Dedifferentiated amniotic fluid mesenchymal stem cell (primary cell): ENCODE measurements around the gene INTS1.

ENCODE experiments used
- DNase-seq: peaks from one replicate; pipeline ENCODE4 v3.0.0-alpha.2; 2016; ENCODE audit errors: extremely low spot score

The INTS1 gene

GRCh38 chr7:1490837-1491236, 13.4 kb downstream of the INTS1 start:
- DNase-seq, result no peak

- no peak for DNase-seq
Measured at GRCh38 chr7:1489336-1489735, 14.9 kb downstream of the INTS1 start.

GRCh38 chr7:1488016-1488415, 16.2 kb downstream of the INTS1 start:
- DNase-seq, result no peak

DNA sequence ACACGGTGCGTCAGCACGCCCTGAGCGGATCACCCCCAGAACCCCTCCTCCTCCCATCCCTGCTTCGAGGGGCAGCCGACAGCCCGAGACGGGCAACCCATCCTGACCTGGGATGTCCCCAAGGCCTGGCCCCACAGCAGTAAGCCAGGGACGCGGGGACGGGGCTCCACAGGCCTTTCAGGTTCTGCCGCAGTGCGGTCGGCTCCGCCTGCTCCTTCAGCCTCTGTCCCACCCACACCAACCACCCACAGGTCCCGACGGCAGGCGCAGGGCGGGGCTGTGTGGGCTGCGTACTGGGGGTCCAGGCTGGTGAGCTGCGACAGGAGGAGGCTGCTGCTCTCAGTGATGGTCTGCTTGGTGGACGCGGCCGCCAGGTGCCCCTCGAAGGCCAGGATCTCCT, 16.7 kb downstream of the INTS1 start:
- no peak for DNase-seq

GRCh38 chr7:1486571-1486970, 17.6 kb downstream of the INTS1 start:
- no peak for DNase-seq

DNA sequence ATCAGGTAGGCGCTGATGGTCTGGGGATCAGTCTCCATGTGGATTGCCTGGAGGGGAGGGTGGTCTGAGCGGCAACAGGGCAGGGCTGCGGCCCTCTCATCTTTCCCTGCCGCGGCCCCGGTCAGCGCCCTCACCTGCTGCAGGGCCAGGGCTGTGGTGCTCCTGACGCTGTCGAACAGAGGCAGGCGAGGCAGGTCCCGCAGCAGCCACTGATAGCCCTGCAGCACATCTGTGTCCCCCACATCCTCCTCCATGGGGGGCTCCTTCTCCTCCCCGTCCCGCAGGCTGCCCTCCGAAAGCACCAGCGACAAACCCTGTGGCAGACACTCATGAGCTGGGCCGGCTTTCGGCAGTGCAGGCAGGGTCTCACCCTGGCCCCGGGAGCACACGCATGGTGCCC, 19.0 kb downstream of the INTS1 start:
- no peak for DNase-seq

DNA sequence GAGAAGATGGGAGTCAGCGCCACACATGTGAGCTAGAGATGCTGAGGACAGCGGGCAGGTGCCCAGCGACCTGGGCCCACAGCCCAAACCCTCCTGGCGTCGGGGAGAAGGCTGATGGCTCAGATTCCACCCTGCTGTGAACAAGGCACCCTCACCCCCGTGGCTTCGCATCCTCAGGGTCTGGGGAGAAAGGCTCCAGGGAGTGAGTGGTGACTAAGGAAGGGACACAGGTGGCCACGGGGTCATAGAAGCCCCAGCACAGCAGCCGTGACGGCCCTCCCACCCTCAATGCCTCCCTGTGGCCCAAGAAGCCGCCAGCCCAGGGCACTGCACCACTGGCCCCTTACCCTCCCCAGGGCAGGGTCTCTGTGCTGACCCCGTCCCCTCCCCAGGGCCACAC, 19.6 kb downstream of the INTS1 start:
- DNase-seq, result no peak

DNA sequence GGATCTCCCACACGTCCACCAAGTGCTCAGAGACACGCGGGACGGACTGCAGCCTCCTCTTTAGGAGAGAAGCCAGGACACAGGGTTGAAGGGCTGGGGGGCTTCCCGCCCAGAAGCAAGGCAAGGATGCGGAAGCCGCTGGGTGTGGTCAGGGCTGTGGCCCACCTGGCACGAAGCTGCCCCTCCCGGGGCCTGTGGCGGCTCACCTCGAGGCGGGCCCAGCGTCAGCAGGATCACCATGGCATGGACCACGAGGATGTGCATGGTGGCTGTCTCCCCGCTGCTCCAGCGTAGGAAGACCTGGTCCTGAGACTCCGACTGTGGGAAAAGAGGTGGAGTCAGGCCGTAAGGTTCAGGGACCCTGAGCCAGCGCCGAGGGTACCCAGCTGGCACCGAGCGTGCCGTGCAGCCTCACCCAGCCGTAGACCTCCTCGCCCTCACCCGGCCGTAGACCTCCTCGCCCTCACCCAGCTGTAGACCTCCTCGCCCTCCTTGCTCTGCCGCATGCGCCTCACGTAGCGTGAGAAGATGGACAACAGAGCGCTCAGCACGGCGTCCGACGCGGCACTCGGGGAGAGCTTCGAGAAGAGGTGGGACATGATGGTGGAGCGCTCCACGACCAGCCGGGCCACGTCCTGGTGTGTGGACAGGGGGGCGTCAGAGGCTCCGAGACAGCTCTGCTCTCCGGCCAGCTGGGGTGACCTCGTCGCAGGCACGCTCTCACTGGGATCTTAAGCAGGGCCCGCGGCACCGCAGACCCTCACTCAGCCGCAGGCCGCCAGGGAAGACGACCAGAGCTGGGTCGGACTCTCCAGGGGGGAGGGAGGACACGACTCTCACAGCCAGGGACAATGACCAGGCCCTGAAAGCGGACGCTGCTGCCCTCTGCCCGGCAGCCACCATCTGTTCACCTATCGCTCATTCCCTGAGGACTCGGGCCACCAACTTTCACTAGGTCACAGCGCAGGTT, 20.4 kb downstream of the INTS1 start:
- no peak for DNase-seq

GRCh38 chr7:1483079-1483478, 21.1 kb downstream of the INTS1 start:
- DNase-seq, result no peak

DNA sequence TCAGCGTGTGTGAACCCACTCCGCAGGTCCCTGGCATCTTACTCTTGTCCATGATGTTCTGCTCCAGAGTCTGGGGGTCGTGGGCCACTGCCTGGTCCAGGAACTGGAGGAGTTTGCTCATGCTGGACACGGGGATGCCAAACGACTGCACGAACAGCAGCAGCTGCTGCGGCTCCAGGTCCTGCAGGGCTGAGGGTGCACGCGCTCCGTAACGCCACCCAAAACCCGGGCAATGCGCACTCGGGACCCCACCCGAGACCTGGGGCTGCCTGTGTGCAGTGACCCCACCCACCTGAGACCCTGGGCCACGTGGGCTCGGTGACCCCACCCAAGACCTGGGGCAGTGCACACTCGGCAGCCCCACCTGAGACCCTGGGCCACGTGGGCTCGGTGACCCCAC, 22.9 kb downstream of the INTS1 start:
- no peak for DNase-seq

DNA sequence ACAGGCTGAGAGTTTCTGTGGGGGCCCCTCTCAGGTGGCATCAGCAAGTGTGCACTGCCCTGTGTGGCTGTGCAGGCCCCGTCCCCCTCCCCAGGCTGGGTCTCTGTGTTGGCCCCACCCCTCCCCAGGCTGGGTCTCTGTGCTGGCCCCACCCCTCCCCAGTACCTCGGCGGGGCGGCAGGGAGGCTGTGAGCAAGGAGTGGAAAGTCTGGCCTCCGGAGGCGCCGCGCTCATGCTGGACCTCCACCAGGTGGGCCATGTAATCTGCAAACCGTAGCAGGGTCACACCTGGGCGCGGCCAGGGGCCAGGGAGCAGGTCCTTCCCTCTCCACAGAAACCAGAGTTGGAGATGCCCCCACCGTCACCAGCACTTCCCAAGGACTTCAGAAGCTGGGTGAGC, 23.5 kb downstream of the INTS1 start:
- no peak for DNase-seq

DNA sequence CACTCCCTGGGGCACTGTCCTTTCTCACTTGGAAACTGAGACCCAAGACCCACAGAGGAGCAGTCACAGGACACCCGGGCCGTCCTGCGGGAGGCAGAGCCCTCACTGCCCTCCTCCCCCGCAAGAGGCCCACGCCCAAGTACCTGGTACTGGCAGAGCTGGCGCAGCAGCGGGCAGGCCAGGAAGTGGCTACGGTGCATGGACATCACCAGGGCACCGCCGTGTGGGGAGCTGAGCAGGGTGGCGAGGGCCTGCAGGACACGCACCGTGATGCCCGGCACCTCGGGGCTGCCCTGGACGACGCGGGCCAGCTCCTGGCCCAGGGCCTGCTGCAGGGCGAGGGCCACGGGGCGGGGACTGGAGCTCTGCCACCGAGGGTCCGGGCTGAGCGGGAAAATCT, 24.9 kb downstream of the INTS1 start:
- DNase-seq, result no peak

- DNase-seq, result no peak
Measured at GRCh38 chr7:1478480-1478879, 25.7 kb downstream of the INTS1 start.

- DNase-seq, result no peak
Measured at GRCh38 chr7:1476859-1477258, 27.3 kb downstream of the INTS1 start.

GRCh38 chr7:1475991-1476390, 28.2 kb downstream of the INTS1 start:
- no peak for DNase-seq

DNA sequence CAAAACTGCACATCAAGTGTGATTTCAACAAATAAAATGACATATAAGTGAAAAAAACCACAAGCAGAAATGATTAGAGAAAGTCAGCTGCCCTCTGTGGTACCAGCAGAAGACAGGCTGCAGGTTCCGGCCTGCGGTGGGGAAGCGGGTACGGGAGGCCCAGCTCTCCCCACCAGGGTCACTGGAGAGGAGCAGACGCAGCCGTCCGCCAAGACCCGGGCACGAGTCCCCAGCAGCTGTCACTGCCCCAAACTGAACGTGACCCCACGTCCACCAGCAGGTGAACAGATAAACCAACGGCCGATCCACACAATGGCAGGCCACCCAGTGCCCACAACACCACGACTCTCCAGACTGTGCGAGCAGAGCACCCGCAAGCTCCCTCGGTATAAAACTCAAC, 28.8 kb downstream of the INTS1 start:
- no peak for DNase-seq

GRCh38 chr7:1474736-1475135, 29.5 kb downstream of the INTS1 start:
- DNase-seq, result no peak

GRCh38 chr7:1473864-1474512, 30.2 kb downstream of the INTS1 start:
- peak; percentile 66 for DNase-seq

DNA sequence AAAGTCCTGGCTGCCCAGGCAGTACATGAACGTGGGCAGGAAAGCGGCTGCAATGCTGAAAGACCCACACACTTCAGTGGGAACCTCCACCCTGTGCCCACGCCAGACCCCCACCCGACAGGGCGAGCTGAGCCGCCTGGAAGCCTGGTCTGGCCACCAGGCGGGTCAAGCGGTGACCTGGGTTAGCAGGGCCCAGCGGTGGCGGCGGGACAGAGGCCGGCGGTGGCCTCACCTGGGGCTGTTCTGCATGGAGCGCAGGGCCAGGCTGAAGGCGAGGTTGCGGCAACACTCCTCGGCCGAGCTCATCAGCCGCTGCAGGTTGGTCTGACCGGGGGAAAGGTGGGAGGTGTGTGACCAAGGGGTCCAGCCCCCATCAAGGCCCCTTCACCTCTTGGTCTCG, 33.3 kb downstream of the INTS1 start:
- DNase-seq, result no peak

GRCh38 chr7:1468643-1469298, 35.4 kb downstream of the INTS1 start:
- DNase-seq, result no peak

DNA sequence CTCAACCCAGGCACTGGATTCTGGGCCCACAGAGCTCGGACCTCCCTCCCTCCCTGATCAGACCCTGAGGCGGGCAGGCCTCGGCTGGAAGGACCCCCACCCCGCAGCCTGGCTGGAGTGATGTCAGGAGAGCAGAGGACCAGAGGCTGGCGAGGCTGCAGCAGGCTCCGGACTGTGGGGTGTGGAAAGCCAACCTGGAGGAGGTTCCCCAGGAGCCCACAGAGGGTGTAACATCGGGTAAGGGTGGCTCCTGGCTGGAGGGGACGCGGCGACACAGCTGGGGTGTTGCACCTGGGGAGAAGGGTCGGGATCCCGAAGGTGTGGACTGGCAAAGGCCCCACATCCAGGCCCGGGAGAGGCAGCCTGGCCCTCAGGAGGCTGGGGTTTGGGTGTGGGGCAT, 36.0 kb downstream of the INTS1 start:
- DNase-seq, result no peak

- peak; percentile 63 for DNase-seq
Measured at GRCh38 chr7:1466524-1467271, 37.5 kb downstream of the INTS1 start.
